Neural crest cell (in vitro differentiated cells): Measurements from ENCODE around the gene PPP1R12A. TPM values are rescaled to one million over a fixed set of nuclear protein-coding genes. Genes with fewer than 3 reads are reported as not detected.
A peak's percentile ranks its signal among the peaks of the same experiment; 100 is the strongest.

Experiments
- DNase-seq: peaks from one replicate; pipeline ENCODE4 v3.0.0; 2021; ENCODE audit warnings: low read depth, mixed read lengths, low spot score
- H3K27ac Mint-ChIP-seq: one replicate; pipeline ENCODE4 v1.8.0; 2021; ENCODE audit warnings: mild to moderate bottlenecking, mixed read lengths; ENCODE audit not compliant: unreplicated experiment
- H3K27me3 Mint-ChIP-seq: 2 replicates; pipeline ENCODE4 v1.8.0; 2021; ENCODE audit warnings: low read depth, mild to moderate bottlenecking, mixed read lengths
- H3K36me3 Mint-ChIP-seq: 2 replicates; pipeline ENCODE4 v1.8.0; 2021; ENCODE audit warnings: low read depth, mild to moderate bottlenecking, mixed read lengths
- H3K4me1 Mint-ChIP-seq: 2 replicates; pipeline ENCODE4 v1.8.0; 2021; ENCODE audit warnings: mixed read lengths
- H3K4me3 Mint-ChIP-seq: one replicate; pipeline ENCODE4 v1.8.0; 2021; ENCODE audit warnings: mild to moderate bottlenecking, mixed read lengths
- H3K9me3 Mint-ChIP-seq: 2 replicates; pipeline ENCODE4 v1.8.0; 2021; ENCODE audit warnings: mixed read lengths
- CTCF ChIP-seq: fragments of 200-600 bp; sonication (generic); conservative IDR thresholded peaks from 2 replicates; pipeline ENCODE4 v1.5.0; 2021; ENCODE audit warnings: antibody characterized with exemption, mild to moderate bottlenecking
- total RNA-seq: library from RNA; stranded (reverse); gene quantifications from 2 replicates; pipeline ENCODE4 v1.2.1, GENCODE V29; 2021

Gene PPP1R12A
- total RNA-seq, 1 donor from 2014 or later: 65.7 TPM

- TF ChIP-seq CTCF: no peak
- H3K9me3 Mint-ChIP-seq: no peaks in the 10 kb centered on the region
- H3K4me1 Mint-ChIP-seq: peaks cover 44% of the 10 kb centered on the region
- H3K27ac Mint-ChIP-seq: peak overlapping the region; percentile 99
- H3K36me3 Mint-ChIP-seq: no peaks in the 10 kb centered on the region
- DNase-seq: no peak
- H3K4me3 Mint-ChIP-seq: peak overlapping the region; percentile 100
- H3K27me3 Mint-ChIP-seq: no peaks in the 10 kb centered on the region
Measured at GRCh38 chr12:79933532-79934264, 1.2 kb downstream of the PPP1R12A start.

DNA sequence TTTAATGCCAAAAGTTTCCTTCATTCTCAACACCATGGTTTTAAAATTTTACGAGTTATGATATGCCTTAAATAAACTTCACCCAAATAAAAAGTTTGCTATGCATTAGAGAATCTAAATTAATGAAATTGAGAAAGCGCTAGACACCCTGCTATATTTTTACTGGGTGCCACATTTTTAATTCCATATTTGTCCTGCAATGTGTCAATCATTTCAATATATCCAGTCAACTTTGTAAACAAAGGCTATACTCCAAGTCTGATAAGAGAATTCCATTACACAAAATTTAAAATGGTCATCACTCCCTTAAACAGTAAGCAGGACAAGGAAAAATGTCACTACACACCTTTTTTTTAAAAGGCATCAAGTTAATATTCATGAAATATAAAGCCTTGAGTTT lies 1.9 kb downstream of the PPP1R12A start:
- Mint-ChIP-seq H3K4me3 (peak overlapping the region; percentile 100), H3K4me1 (peaks cover 44% of the 10 kb centered on the region), H3K9me3 (no peaks in the 10 kb centered on the region), H3K27ac (no peak overlapping the region), H3K27me3 (no peaks in the 10 kb centered on the region), H3K36me3 (no peaks in the 10 kb centered on the region)
- DNase-seq: no peak
- TF ChIP-seq CTCF: no peak

DNA sequence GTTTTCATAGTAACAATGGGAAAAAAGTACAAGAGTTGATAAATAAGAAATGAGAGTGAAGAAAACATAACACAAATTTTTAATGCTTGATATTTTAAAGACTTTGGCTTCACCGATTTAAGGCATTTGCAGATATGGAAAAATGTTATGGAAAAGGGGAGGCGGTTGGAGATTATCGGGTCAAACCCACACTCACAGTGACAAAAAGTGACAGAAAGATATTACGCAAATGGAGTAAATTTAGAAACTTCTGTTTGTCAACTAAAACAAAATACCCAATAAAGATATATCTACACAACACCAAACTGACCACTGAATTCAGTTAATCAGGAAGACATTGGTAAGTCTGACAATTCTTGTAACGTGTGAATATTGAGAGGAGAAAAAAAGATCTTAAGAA lies 2.5 kb downstream of the PPP1R12A start:
- Mint-ChIP-seq H3K4me3 (peak overlapping the region; percentile 100), H3K4me1 (peaks cover 45% of the 10 kb centered on the region), H3K9me3 (no peaks in the 10 kb centered on the region), H3K36me3 (no peaks in the 10 kb centered on the region), H3K27ac (no peak overlapping the region), H3K27me3 (no peaks in the 10 kb centered on the region)
- TF ChIP-seq CTCF: no peak
- no peak for DNase-seq

DNA sequence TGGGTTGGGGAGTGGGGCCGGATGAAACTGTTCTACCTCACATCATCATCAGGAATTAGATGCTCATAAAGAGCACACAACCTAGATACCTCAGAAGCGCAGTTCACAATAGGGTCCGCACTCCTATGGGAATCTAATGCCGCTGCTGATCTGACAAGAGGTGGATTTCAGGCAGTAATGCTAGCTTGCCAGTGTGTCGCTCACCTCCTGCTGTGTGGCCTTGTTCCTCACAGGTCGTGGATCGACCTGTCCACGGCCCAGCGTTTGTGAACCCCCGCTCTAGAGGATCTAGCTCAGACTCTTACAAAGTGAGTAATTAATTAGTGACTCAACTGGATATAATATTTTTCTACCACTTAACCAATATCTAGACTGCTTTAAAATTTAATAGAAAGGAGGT lies 5.8 kb downstream of the PPP1R12A start:
- no peak for DNase-seq
- H3K4me1 Mint-ChIP-seq: peaks cover 46% of the 10 kb centered on the region

GRCh38 chr12:79927772-79928474 lies 7.0 kb downstream of the PPP1R12A start:
- DNase-seq: no peak
- H3K9me3 Mint-ChIP-seq: no peaks in the 10 kb centered on the region
- H3K27ac Mint-ChIP-seq: no peak overlapping the region
- no peaks in the 10 kb centered on the region for H3K27me3 Mint-ChIP-seq
- TF ChIP-seq CTCF: no peak
- peaks cover 35% of the 10 kb centered on the region for H3K4me1 Mint-ChIP-seq
- no peak overlapping the region for H3K4me3 Mint-ChIP-seq
- H3K36me3 Mint-ChIP-seq: no peaks in the 10 kb centered on the region

More for the DNA sequence above, 5.8 kb downstream of the PPP1R12A start:
- TF ChIP-seq CTCF: no peak
- H3K27me3 Mint-ChIP-seq: no peaks in the 10 kb centered on the region
- no peaks in the 10 kb centered on the region for H3K36me3 Mint-ChIP-seq
- no peak overlapping the region for H3K27ac Mint-ChIP-seq
- peak overlapping the region; percentile 64 for H3K4me3 Mint-ChIP-seq
- H3K9me3 Mint-ChIP-seq: no peaks in the 10 kb centered on the region
